ENCODE data around the gene STT3A.
A peak's percentile ranks its signal among the peaks of the same experiment; 100 is the strongest.

The STT3A gene

GRCh38 chr11:125625630-125626287 is 33.1 kb downstream of the STT3A start:
- H3K36me3 ChIP-seq (ENCODE audit: insufficient read depth, insufficient read length, low read length) = peaks cover 55% of the 10 kb centered on the region
- no peaks in the 10 kb centered on the region for H3K4me1 ChIP-seq (ENCODE audit: insufficient read depth, insufficient read length)
- DNase-seq (ENCODE audit: low read depth, low spot score) = peak; percentile 90
- no peaks in the 10 kb centered on the region for H3K27me3 ChIP-seq (ENCODE audit: insufficient read depth, insufficient read length)
- TF ChIP-seq YY1 (IDR thresholded peaks at IDR 0.05; ENCODE audit: insufficient read depth, insufficient read length) (no peak), ZNF274 (IDR thresholded peaks at IDR 0.05; ENCODE audit: low read depth, low read length) (no peak), SUZ12 (IDR thresholded peaks at IDR 0.05; ENCODE audit: extremely low read depth, insufficient read depth, insufficient read length) (no peak)
- peak overlapping the region; percentile 96 for H3K9ac ChIP-seq (ENCODE audit: insufficient read length, low read depth)
- no peaks in the 10 kb centered on the region for H3K9me3 ChIP-seq (ENCODE audit: insufficient read depth, low read length)
- peak overlapping the region; percentile 59 for H3K4me3 ChIP-seq (ENCODE audit: insufficient read length, low read depth)

DNA sequence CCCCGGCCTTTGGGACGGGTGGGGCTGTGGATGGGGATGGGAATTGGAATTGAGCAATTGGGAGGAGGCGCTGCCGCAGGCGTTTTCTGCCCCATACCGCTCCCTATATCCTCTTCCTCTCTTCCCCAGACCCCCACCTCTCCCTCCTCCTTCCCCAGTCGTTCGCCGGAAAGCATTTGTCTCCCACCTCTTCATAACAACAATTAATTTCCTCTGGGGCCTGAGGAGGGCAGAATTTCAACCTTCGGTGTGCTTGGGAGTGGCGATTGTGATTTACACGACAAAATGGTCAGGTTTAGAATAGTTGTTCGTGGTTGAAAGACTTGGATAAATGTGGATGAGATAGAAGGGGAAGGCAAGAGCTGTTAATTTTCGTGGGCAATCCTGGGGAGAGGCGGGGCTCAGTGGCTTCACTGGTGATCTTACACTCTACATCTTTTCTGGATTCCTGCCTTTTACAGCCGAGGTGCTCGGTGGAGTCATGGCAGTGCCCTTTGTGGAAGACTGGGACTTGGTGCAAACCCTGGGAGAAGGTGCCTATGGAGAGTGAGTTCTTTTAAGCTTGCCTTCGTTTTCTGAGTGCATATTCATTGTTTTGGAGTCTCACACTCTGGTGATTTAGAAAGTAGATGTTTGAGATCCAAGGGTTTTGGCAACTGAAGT is 33.8 kb downstream of the STT3A start:
- Histone ChIP-seq H3K27me3 (ENCODE audit: insufficient read depth, insufficient read length) (no peaks in the 10 kb centered on the region), H3K4me3 (ENCODE audit: insufficient read length, low read depth) (peak overlapping the region; percentile 59), H3K9me3 (ENCODE audit: insufficient read depth, low read length) (no peaks in the 10 kb centered on the region), H3K4me1 (ENCODE audit: insufficient read depth, insufficient read length) (no peaks in the 10 kb centered on the region), H3K9ac (ENCODE audit: insufficient read length, low read depth) (peak overlapping the region; percentile 96), H3K36me3 (ENCODE audit: insufficient read depth, insufficient read length, low read length) (peaks cover 52% of the 10 kb centered on the region)
- peak; percentile 76 for DNase-seq (ENCODE audit: low read depth, low spot score)
- no peak for TF ChIP-seq YY1 (IDR thresholded peaks at IDR 0.05; ENCODE audit: insufficient read depth, insufficient read length)
- TF ChIP-seq SUZ12 (IDR thresholded peaks at IDR 0.05; ENCODE audit: extremely low read depth, insufficient read depth, insufficient read length) = no peak
- no peak for TF ChIP-seq ZNF274 (IDR thresholded peaks at IDR 0.05; ENCODE audit: low read depth, low read length)

DNA sequence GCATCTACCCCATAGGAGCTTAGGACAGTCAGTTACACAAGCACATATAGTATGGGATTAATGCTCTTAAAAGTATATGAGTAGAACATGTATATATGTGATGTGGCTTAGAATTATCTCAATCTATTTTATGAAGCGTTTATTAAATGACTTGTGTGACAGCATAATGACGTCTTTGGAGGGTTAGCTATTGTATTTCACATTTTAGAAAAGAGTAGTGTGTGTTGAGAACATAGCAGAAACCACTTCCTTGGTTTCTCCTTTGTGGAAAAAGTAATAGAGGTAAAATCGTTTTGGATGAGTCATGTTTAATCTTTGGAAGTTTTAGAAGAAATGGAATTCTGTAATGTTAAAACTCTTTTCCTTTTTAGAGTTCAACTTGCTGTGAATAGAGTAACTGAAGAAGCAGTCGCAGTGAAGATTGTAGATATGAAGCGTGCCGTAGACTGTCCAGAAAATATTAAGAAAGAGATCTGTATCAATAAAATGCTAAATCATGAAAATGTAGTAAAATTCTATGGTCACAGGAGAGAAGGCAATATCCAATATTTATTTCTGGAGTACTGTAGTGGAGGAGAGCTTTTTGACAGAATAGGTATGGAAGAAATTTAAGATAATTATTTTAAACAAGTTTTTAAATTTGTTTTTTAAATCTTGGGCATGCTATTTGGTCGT is 34.7 kb downstream of the STT3A start:
- Histone ChIP-seq H3K9ac (ENCODE audit: insufficient read length, low read depth) (peak overlapping the region; percentile 96), H3K9me3 (ENCODE audit: insufficient read depth, low read length) (no peaks in the 10 kb centered on the region), H3K4me1 (ENCODE audit: insufficient read depth, insufficient read length) (no peaks in the 10 kb centered on the region), H3K4me3 (ENCODE audit: insufficient read length, low read depth) (peak overlapping the region; percentile 59), H3K36me3 (ENCODE audit: insufficient read depth, insufficient read length, low read length) (peaks cover 54% of the 10 kb centered on the region), H3K27me3 (ENCODE audit: insufficient read depth, insufficient read length) (no peaks in the 10 kb centered on the region)
- no peak for DNase-seq (ENCODE audit: low read depth, low spot score)
- TF ChIP-seq ZNF274 (IDR thresholded peaks at IDR 0.05; ENCODE audit: low read depth, low read length) (no peak), YY1 (IDR thresholded peaks at IDR 0.05; ENCODE audit: insufficient read depth, insufficient read length) (no peak), SUZ12 (IDR thresholded peaks at IDR 0.05; ENCODE audit: extremely low read depth, insufficient read depth, insufficient read length) (no peak)

DNA sequence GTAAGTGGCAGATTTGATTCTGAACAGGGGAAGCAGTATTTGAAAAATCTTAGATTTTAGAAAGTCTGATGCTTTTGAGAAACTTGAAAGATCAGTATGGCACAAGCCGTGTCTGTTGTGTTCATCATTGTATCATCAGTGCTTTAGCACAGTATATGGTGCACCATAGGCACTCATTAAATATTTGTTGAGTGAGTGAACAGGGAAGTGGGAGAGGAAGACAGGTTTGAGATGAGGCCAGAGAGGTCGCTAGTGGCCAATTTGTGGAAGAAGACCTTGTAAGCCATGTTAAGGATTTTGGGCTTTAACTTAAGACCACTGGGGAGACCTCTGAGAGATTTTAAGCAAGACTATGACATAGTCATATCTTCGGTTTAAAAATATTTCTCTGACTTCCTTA is 45.2 kb downstream of the STT3A start:
- peaks cover 81% of the 10 kb centered on the region for H3K36me3 ChIP-seq (ENCODE audit: insufficient read depth, insufficient read length, low read length)
- H3K27me3 ChIP-seq (ENCODE audit: insufficient read depth, insufficient read length) = no peaks in the 10 kb centered on the region

DNA sequence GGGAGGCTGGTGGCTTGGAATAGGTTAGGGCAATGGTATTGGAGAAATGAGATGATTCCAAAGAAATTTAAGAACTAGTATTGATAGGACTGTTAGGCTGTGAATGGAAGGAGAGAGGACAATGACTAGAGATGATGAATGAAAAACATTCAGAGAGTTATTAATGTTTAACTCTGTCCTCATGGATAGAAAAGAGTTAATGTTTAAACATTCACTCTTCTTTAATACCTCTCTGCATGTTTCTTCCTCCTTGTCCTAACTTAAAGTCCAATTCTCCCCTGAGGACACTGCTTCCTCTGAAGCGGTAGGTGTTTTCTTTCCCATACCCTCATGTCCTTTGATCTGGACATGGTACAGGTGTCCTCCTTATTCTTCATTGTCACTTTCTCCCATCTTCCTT is 45.7 kb downstream of the STT3A start:
- H3K4me1 ChIP-seq (ENCODE audit: insufficient read depth, insufficient read length) = no peaks in the 10 kb centered on the region
- H3K4me3 ChIP-seq (ENCODE audit: insufficient read length, low read depth) = no peak overlapping the region
- H3K9ac ChIP-seq (ENCODE audit: insufficient read length, low read depth) = no peak overlapping the region
- no peak for TF ChIP-seq SUZ12 (IDR thresholded peaks at IDR 0.05; ENCODE audit: extremely low read depth, insufficient read depth, insufficient read length)
- TF ChIP-seq ZNF274 (IDR thresholded peaks at IDR 0.05; ENCODE audit: low read depth, low read length) = no peak
- TF ChIP-seq YY1 (IDR thresholded peaks at IDR 0.05; ENCODE audit: insufficient read depth, insufficient read length) = no peak
- DNase-seq (ENCODE audit: low read depth, low spot score) = no peak
- H3K9me3 ChIP-seq (ENCODE audit: insufficient read depth, low read length) = no peaks in the 10 kb centered on the region
- no peaks in the 10 kb centered on the region for H3K27me3 ChIP-seq (ENCODE audit: insufficient read depth, insufficient read length)
- H3K36me3 ChIP-seq (ENCODE audit: insufficient read depth, insufficient read length, low read length) = peaks cover 78% of the 10 kb centered on the region

More for the DNA sequence above, 45.2 kb downstream of the STT3A start:
- H3K9me3 ChIP-seq (ENCODE audit: insufficient read depth, low read length) = no peaks in the 10 kb centered on the region
- no peak overlapping the region for H3K9ac ChIP-seq (ENCODE audit: insufficient read length, low read depth)
- H3K4me1 ChIP-seq (ENCODE audit: insufficient read depth, insufficient read length) = no peaks in the 10 kb centered on the region
- no peak overlapping the region for H3K4me3 ChIP-seq (ENCODE audit: insufficient read length, low read depth)
- no peak for DNase-seq (ENCODE audit: low read depth, low spot score)
- TF ChIP-seq SUZ12 (IDR thresholded peaks at IDR 0.05; ENCODE audit: extremely low read depth, insufficient read depth, insufficient read length) (no peak), YY1 (IDR thresholded peaks at IDR 0.05; ENCODE audit: insufficient read depth, insufficient read length) (no peak)

DNA sequence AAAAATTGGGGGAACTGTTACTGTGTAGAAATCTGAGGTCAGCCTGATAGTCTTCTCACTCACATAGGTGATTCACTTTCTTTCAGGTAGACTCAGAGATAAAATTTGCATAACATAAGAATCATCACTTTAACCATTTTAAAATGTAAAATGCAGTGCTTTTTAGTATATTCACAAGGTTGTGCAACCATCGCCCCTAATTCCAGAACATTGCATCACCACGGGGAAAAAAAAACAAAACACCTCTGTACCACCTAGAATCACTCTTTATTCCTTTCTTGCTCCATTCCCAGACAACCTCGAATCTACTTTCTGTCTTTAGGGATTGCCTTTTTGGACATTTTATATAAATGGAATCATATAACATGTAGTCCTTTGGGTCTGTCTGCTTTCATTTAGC is 53.2 kb downstream of the STT3A start:
- no peak overlapping the region for H3K4me3 ChIP-seq (ENCODE audit: insufficient read length, low read depth)
- H3K27me3 ChIP-seq (ENCODE audit: insufficient read depth, insufficient read length) = no peaks in the 10 kb centered on the region
- no peaks in the 10 kb centered on the region for H3K4me1 ChIP-seq (ENCODE audit: insufficient read depth, insufficient read length)
- H3K36me3 ChIP-seq (ENCODE audit: insufficient read depth, insufficient read length, low read length) = peaks cover 50% of the 10 kb centered on the region
- no peak overlapping the region for H3K9ac ChIP-seq (ENCODE audit: insufficient read length, low read depth)
- no peak for DNase-seq (ENCODE audit: low read depth, low spot score)
- TF ChIP-seq SUZ12 (IDR thresholded peaks at IDR 0.05; ENCODE audit: extremely low read depth, insufficient read depth, insufficient read length) (no peak), ZNF274 (IDR thresholded peaks at IDR 0.05; ENCODE audit: low read depth, low read length) (no peak), YY1 (IDR thresholded peaks at IDR 0.05; ENCODE audit: insufficient read depth, insufficient read length) (no peak)
- no peaks in the 10 kb centered on the region for H3K9me3 ChIP-seq (ENCODE audit: insufficient read depth, low read length)

All from NT2/D1 (cell line).